GM12864 (cell line): Measurements from ENCODE around the gene MRRF.

ENCODE experiments used
- DNase-seq: peaks from one replicate; pipeline ENCODE4 v3.0.0-alpha.2; 2011; ENCODE audit warnings: low read depth
- H3K4me3 ChIP-seq: 2 replicates; pipeline ENCODE4 v1.5.1; 2011; ENCODE audit warnings: mild to moderate bottlenecking, low read depth, low read length, control low read depth
- CTCF ChIP-seq: IDR thresholded peaks from 2 replicates; pipeline ENCODE4 v1.5.1; 2011; ENCODE audit warnings: low read depth, mild to moderate bottlenecking, moderate library complexity, low read length, control low read depth, inconsistent platforms; ENCODE audit errors: missing control alignments

The MRRF gene

GRCh38 chr9:122264360-122265148 is at the start of gene MRRF, which contains the start of gene RBM18:
MRRF (plus strand) TSS chr9:122264882; CDS start chr9:122270892, 6,010 bp downstream.
RBM18 (minus strand) TSS chr9:122264840; CDS start chr9:122261492, 3,348 bp downstream.
- peak; percentile 64 for DNase-seq
- H3K4me3 ChIP-seq, result peak within 1 kb of the TSS; percentile 70
- TF ChIP-seq CTCF, result no peak

- TF ChIP-seq CTCF, result no peak
- no peak overlapping the region for H3K4me3 ChIP-seq
- no peak for DNase-seq
Measured at GRCh38 chr9:122215663-122216062, 49.0 kb upstream of the MRRF start.

GRCh38 chr9:122216138-122216797 is 48.4 kb upstream of the MRRF start:
- no peak for DNase-seq
- no peak overlapping the region for H3K4me3 ChIP-seq
- TF ChIP-seq CTCF, result no peak

- no peak for TF ChIP-seq CTCF
- no peak overlapping the region for H3K4me3 ChIP-seq
- no peak for DNase-seq
Measured at GRCh38 chr9:122216798-122217418, 47.8 kb upstream of the MRRF start.

GRCh38 chr9:122217640-122218039 is 47.0 kb upstream of the MRRF start:
- no peak overlapping the region for H3K4me3 ChIP-seq
- no peak for TF ChIP-seq CTCF
- no peak for DNase-seq

GRCh38 chr9:122218071-122218934 is 46.4 kb upstream of the MRRF start:
- no peak for DNase-seq
- TF ChIP-seq CTCF, result no peak
- H3K4me3 ChIP-seq, result no peak overlapping the region
